HCT116 (cell line): ENCODE results near the gene SZT2.

ENCODE experiments used
- EGR1 ChIP-seq: IDR thresholded peaks from 2 replicates; pipeline ENCODE4 v1.6.1; 2012; ENCODE audit warnings: low read depth
- ELF1 ChIP-seq: IDR thresholded peaks from 2 replicates; pipeline ENCODE4 v1.6.1; 2012; ENCODE audit warnings: low read depth, borderline replicate concordance
- POLR2A ChIP-seq: IDR thresholded peaks from 2 replicates; pipeline ENCODE4 v1.7.0; 2011; ENCODE audit warnings: borderline replicate concordance; ENCODE audit not compliant: insufficient read depth, insufficient read length; ENCODE audit errors: extremely low read depth
- RAD21 ChIP-seq: IDR thresholded peaks from 2 replicates; pipeline ENCODE4 v1.6.1; 2012; ENCODE audit warnings: low read depth, mild to moderate bottlenecking
- TCF7L2 ChIP-seq: IDR thresholded peaks from 2 replicates; pipeline ENCODE4 v1.7.0; 2011; ENCODE audit warnings: borderline replicate concordance, inconsistent platforms; ENCODE audit not compliant: insufficient read depth, insufficient read length; ENCODE audit errors: extremely low read depth
- ZNF274 ChIP-seq: fragments of 200-500 bp; sonication (Bioruptor generic); IDR thresholded peaks from 2 replicates; pipeline ENCODE4 v1.6.1; 2014; ENCODE audit warnings: mild to moderate bottlenecking, low read depth, low read length, inconsistent platforms
- TF ChIP-seq, protein P1 (sequence below), 3 experiments: fragments of 200-600 bp in 1 of 3; sonication (generic) in 1 of 3; IDR thresholded peaks in 2 of 3; conservative IDR thresholded peaks in 1 of 3; 2 replicates each; pipeline ENCODE4 v1.5.1; 2012 to 2017; ENCODE audit warnings: low read depth in 2 of 3, low read length in 2 of 3, antibody characterized with exemption in 1 of 3, borderline replicate concordance in 1 of 3, control low read depth in 1 of 3, mild to moderate bottlenecking in 1 of 3, mixed read lengths in 1 of 3, mixed run types in 1 of 3, moderate library complexity in 1 of 3; ENCODE audit not compliant: insufficient read depth in 1 of 3
- TF ChIP-seq, protein P2 (sequence below): IDR thresholded peaks from 2 replicates; pipeline ENCODE4 v1.6.1; 2012
- TF ChIP-seq, protein P3 (sequence below): IDR thresholded peaks from 2 replicates; pipeline ENCODE4 v1.6.1; 2012; ENCODE audit warnings: low read depth

DNA sequence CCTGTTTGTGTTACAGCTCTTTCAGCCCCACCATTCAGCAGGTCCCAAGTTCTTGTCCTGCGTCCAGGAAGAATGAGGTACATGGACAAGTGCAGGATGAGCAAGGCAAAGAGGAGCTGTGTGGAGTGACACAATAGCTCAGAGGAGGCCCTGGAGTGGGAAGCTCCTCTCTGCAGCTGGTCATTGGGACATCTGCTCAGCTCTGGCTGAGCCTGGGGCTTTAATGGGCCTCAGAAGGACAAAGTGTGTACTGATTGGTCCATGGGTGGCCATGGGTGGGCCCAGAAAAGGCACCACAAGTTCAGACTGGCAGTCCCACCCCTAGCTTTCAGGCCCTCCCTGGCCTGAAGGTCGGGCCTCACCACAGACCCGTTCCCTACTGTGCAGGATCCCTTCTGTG is 78.7 kb downstream of the SZT2 start:
- TF ChIP-seq, protein P1, sequence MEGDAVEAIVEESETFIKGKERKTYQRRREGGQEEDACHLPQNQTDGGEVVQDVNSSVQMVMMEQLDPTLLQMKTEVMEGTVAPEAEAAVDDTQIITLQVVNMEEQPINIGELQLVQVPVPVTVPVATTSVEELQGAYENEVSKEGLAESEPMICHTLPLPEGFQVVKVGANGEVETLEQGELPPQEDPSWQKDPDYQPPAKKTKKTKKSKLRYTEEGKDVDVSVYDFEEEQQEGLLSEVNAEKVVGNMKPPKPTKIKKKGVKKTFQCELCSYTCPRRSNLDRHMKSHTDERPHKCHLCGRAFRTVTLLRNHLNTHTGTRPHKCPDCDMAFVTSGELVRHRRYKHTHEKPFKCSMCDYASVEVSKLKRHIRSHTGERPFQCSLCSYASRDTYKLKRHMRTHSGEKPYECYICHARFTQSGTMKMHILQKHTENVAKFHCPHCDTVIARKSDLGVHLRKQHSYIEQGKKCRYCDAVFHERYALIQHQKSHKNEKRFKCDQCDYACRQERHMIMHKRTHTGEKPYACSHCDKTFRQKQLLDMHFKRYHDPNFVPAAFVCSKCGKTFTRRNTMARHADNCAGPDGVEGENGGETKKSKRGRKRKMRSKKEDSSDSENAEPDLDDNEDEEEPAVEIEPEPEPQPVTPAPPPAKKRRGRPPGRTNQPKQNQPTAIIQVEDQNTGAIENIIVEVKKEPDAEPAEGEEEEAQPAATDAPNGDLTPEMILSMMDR (IDR thresholded peaks at IDR 0.05 in 2 of 3, conservative IDR thresholded peaks at IDR 0.05 in 1 of 3; ENCODE audit: borderline replicate concordance in 1 of 3, insufficient read depth in 1 of 3, low read depth in 2 of 3, low read length in 2 of 3) = no peak
- TF ChIP-seq POLR2A (no peak), ELF1 (no peak), ZNF274 (no peak), EGR1 (no peak), RAD21 (no peak), TCF7L2 (no peak)
- TF ChIP-seq, protein P2, sequence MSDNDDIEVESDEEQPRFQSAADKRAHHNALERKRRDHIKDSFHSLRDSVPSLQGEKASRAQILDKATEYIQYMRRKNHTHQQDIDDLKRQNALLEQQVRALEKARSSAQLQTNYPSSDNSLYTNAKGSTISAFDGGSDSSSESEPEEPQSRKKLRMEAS = no peak
- TF ChIP-seq, protein P3, sequence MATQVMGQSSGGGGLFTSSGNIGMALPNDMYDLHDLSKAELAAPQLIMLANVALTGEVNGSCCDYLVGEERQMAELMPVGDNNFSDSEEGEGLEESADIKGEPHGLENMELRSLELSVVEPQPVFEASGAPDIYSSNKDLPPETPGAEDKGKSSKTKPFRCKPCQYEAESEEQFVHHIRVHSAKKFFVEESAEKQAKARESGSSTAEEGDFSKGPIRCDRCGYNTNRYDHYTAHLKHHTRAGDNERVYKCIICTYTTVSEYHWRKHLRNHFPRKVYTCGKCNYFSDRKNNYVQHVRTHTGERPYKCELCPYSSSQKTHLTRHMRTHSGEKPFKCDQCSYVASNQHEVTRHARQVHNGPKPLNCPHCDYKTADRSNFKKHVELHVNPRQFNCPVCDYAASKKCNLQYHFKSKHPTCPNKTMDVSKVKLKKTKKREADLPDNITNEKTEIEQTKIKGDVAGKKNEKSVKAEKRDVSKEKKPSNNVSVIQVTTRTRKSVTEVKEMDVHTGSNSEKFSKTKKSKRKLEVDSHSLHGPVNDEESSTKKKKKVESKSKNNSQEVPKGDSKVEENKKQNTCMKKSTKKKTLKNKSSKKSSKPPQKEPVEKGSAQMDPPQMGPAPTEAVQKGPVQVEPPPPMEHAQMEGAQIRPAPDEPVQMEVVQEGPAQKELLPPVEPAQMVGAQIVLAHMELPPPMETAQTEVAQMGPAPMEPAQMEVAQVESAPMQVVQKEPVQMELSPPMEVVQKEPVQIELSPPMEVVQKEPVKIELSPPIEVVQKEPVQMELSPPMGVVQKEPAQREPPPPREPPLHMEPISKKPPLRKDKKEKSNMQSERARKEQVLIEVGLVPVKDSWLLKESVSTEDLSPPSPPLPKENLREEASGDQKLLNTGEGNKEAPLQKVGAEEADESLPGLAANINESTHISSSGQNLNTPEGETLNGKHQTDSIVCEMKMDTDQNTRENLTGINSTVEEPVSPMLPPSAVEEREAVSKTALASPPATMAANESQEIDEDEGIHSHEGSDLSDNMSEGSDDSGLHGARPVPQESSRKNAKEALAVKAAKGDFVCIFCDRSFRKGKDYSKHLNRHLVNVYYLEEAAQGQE = no peak
